PC-3 (cell line): Measurements from ENCODE around the gene SP140L.

ENCODE experiments used
- EZH2 ChIP-seq: fragments of 300-600 bp; sonication (generic); IDR thresholded peaks from one replicate; pipeline ENCODE4 v1.6.1; 2017; ENCODE audit warnings: antibody characterized with exemption, mild to moderate bottlenecking, low read length; ENCODE audit not compliant: unreplicated experiment
- EZH2phosphoT487 ChIP-seq: fragments of 300-600 bp; sonication (generic); IDR thresholded peaks from 2 replicates; pipeline ENCODE4 v1.6.1; 2018; ENCODE audit warnings: mild to moderate bottlenecking, antibody characterized with exemption, low read length, borderline replicate concordance
- TF ChIP-seq, protein P1 (sequence below): fragments of 300-600 bp; sonication (generic); conservative IDR thresholded peaks from 2 replicates; pipeline ENCODE4 v1.5.1; 2017; ENCODE audit warnings: antibody characterized with exemption, low read depth, mild to moderate bottlenecking, low read length

DNA sequence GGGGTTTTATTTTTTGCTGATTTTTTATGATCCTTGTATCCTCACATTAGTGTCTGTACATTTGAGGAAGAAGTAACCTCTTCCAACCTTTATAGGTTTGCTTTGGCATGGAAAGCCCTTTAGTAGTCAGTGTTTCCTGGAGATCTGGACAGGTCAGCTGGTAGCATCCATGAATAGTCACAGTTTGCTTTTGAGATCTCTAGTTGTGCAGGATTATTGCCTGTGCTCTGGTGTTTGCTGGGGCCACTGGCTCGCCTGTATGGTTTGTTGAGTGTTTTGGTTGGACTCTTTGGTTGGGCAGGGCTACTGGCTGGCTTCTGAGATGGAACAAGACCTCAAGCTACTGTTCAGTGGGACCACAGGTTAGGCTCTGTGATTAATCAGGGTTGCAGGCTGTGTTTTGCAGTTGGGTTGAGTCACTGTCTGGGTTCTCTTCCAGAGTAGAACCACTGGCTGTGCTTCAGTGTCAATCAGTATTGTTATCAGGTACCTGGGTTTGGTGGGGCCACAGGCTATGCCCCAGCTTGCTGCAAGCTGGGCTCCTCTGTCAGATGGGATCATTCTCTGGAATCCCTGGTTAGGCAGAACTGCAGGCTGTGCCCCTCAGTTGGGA lies 20.0 kb downstream of the SP140L start:
- TF ChIP-seq, protein P1, sequence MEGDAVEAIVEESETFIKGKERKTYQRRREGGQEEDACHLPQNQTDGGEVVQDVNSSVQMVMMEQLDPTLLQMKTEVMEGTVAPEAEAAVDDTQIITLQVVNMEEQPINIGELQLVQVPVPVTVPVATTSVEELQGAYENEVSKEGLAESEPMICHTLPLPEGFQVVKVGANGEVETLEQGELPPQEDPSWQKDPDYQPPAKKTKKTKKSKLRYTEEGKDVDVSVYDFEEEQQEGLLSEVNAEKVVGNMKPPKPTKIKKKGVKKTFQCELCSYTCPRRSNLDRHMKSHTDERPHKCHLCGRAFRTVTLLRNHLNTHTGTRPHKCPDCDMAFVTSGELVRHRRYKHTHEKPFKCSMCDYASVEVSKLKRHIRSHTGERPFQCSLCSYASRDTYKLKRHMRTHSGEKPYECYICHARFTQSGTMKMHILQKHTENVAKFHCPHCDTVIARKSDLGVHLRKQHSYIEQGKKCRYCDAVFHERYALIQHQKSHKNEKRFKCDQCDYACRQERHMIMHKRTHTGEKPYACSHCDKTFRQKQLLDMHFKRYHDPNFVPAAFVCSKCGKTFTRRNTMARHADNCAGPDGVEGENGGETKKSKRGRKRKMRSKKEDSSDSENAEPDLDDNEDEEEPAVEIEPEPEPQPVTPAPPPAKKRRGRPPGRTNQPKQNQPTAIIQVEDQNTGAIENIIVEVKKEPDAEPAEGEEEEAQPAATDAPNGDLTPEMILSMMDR: no peak
- TF ChIP-seq EZH2 (no peak), EZH2phosphoT487 (no peak)
